HG02885 (cell line): ENCODE data around the gene OXCT2.
"Not testable (repeated sequence)": the region's sequence is repeated elsewhere in the genome, so short reads cannot be mapped to it uniquely, and the experiment has no call there.

ENCODE experiments used
- ATAC-seq: cut with Tn5 transposase; IDR thresholded peaks from one replicate; pipeline ENCODE4 v1.9.1; 2021; ENCODE audit warnings: mild to moderate bottlenecking; ENCODE audit not compliant: unreplicated experiment, poor library complexity

The OXCT2 gene

DNA sequence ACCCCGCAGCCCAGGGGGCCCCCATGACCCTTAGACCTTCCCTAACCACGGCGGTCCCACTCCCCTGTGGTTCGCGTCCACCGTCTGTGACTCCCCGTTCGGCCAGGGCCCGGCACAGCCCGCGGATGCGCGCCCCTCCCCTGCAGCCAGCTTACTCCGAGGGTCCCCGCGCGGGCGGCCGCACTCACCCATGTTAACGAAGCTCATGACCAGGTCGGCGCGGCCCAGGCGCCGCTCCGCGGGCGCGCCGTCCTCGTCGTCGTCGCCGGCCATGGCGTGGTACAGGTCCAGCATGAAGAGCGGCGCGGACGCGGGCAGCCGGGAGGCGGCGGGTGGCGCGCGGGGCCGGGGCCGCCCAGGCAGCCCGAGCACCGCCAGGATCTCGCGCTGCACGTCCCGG, 16.8 kb upstream of the OXCT2 start:
- ATAC-seq: not testable (repeated sequence)

DNA sequence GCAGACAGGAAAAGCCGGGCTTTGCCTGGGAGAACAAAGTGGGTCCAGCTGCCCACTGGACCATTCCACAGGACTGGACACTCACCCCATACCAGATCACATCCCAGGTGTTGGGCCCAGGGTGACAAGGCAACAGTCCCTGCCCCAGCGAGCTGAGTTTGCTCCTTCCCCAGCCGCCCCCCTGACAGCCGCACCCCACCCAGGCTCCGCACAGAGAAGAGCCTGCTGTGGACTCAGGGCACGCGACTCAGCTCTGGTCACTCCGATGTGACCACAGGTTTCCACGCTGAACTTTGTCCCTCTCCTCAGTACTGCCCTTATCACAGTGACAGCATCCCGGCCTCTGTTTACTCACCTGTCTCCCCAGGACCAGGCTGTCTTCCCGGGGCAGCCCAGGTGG, 16.3 kb upstream of the OXCT2 start:
- no peak for ATAC-seq

DNA sequence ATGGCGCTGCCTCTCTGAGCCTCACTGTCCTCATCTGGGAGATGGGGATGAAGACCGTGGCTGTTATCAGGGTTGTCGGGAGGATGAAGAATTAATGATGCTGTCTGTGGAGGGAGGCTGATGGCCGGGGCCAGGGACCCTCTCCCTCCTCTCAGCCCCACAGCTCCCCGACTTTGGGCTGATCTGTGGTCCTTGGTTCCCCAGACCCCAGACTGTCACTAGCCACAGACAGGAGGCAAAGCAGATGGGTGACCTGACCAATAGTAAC, 15.9 kb upstream of the OXCT2 start:
- ATAC-seq: not testable (repeated sequence)

DNA sequence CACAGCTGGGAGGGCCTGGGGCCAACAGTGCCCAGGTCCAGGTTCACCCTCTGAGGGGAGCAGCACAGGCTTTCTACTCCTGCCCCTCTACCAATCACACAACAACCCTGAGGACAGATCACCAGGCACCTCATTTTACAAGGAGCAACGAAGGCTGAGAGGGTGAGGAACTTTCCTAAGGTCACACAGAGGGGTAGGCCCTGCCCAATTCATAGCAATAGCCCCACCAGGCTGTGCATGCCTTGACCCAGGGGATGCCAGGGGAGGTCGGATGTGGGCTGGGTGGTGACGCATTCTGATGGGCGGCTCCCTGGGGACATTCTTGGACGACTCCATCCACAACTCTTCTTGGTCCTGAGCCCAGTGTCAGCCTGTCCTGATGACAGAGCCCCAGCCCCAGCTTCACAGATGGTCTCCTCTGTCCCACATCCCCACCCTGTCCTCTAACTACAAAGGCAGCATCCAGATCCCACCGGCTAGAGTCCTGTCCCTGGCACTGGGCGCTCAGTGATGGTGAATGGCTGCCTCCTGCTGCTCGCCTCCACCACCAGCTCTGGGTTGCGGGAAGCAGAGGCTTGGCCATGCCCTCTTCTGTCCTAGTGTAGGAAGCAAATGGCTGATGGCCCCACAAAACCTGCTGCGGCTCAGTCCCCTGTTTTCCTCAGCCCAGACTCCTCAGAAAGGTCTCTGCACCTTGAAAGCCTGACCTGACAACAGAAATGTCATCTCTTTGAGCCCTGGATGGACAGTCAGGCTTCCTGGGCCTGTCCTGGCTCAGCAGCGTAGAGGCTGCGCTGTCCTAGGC, 15.4 kb upstream of the OXCT2 start:
- ATAC-seq: not testable (repeated sequence)

DNA sequence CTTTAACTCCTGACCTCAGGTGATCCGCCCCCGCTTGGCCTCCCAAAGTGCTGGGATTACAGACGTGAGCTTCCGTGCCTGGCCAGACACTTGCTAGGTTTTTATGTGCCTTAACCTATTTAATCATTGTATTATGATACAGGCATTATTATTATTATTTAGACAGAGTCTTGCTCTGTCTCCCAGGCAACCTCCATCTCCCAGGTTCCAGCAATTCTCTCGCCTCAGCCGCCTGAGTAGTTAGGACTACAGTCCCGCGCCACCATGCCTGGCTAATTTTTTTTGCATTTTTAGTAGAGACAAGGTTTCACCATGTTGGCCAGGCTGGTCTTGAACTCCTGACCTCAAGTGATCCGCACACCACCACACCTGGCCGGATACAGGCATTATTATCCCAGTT, 11.5 kb upstream of the OXCT2 start:
- not testable (repeated sequence) for ATAC-seq

DNA sequence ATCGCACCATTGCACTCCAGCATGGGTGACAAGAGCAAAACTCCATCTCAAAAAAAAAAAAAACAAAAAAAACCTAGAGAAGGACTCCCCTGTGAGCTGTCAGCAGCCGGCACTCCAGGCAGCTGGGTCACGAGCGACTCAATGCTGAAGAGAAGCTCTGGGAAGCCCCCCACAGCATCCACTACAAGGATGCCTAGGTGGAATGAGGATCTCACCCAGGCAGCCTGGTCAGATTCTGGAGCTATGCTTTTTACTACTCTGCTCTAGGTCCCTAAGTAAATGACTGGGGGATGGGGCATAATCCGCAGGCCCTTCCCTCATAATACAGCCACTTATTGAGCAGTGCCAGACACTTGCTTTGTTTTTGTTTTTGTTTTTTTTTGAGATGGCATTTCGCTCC, 11.0 kb upstream of the OXCT2 start:
- no peak for ATAC-seq

DNA sequence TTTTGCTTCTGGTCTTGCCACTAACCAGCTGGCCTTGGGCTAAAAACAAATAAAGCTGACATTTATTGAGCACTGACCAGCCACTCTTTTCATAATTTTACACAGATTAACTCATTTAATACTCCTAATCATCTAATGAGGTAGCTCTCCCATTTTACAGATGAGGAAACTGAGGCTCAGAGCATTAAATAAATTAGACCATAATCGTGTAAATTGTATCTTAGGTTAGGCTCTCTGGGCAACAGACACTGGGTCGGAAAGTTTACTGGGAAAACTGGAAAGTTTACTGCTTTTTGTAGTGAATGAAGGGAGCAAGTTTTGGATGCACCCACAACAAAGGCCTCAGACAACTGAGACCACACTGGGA, 10.2 kb upstream of the OXCT2 start:
- no peak for ATAC-seq

DNA sequence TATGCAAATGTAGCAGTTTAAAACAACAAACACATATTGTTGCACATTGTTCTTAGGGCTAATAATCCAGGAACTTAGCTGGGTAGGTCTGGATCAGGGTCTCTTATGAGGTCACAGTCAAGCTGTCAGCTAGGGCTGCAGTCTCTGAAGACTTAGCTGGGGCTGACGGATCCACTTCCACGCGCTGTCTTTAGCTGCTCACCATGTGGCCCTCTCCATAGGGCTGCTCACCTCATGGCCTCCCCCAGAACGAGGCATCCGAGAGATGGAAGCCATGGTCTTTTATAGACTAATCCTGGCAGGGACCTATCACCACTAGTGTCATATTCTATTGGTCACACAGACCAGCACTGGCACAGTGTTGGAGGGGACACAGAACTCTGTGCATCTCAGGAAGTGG, 8.7 kb upstream of the OXCT2 start:
- ATAC-seq: no peak

DNA sequence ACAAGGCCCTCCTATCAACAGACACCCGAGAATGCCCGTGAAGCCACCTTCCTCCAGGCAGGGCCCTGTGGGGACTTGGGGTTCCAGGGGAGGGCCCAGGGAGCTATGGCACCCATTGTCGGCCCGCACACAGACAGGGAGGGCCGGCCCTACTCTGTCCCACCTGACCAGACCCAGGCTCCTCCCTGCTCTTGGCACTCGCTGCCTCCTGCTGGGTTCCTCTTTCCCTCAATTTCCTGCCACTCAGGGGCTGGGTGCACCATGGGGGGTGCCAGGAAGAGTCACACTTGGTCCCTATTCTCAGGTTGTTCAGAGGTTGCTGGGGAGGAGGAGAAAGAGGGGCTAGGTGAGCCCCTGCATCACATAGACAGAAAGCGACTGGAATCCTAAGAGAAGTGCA, 8.0 kb upstream of the OXCT2 start:
- no peak for ATAC-seq

DNA sequence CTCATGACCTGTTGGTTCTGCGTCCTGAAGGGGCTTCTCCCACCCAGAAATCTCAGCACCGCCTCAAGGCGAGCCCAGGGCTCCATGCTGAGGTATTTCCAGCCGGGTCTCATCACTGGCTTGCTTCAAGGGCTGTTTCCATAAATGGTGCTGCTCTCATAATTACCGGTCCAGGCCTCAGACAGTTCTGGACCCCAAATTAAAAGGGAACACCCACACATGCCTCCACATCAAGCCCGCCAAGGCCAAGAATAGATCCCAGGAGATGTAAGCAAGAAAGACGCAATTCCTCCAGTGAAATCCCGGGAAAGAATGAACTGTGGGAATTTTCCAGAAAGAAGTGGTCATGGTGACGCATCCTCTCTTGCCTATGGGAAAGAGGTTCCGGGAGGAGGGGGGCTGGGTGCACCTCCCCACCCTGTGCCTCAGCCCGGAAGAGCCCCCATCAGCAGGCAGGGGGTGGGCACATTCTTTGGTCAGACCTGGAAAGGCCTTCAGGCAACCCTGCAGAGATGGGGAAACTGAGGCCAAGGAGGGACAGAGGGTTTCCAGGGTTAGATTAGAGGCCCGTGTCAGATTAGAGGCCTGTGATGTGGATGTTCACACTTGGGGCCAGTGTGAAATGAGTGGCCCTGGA, 7.4 kb upstream of the OXCT2 start:
- ATAC-seq: not testable (repeated sequence)

DNA sequence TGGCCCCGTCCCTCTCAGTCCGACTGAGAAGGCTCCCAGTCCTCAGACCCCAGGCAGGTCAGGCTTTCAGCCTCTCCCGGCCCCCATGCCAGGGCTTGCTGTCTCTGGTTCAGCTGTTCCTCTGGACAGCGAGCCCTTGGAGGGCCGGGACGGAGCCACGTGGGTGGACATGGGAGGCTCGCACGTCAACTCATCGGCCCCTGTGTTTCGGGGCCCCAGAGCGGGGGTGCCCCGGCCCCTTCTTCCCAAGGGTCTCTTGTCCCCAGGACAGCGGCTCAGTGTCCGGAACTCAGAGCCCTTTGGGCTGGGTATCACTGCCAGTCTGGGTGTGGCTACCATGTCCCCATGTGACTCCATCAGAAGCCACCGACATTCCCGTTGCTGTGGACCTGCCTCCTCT, 6.7 kb upstream of the OXCT2 start:
- not testable (repeated sequence) for ATAC-seq

DNA sequence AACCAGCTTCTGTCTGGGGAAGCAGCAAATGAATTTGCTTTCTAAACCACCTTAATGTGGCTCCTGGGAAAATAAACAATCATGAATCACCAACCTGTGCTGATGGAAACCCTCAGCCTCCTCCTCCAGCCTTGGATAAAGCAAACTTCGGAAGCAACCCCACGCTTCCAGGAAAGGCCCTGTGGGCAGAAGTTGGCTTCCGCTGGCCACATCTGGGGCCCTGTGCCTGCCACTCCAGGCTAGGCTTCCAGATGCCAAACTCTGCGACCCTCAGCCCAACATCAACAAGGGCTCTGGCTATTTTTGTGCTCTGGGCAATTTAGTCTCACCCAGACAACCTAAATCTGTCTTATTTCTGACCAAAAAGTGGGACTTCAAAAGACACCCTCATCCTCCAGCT, 6.2 kb upstream of the OXCT2 start:
- ATAC-seq: no peak

DNA sequence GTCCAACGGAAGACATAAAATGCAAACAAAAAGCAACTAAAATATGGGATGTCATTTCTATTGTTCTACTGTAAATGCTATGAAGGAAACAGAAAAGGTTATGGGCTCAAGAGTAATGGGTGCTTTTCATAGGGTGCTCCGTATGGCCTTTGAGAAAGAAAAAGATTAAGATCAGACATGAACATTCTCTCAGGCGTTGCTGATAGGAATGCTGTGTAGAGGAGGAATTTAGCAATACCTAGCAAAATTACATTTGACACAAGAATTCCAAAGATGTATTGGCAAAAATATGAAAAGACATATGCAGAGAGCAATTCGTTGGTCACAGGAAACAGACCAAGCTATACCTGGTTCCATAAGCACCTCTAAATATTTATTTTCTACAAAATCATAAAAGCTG, 5.7 kb upstream of the OXCT2 start:
- ATAC-seq: no peak

DNA sequence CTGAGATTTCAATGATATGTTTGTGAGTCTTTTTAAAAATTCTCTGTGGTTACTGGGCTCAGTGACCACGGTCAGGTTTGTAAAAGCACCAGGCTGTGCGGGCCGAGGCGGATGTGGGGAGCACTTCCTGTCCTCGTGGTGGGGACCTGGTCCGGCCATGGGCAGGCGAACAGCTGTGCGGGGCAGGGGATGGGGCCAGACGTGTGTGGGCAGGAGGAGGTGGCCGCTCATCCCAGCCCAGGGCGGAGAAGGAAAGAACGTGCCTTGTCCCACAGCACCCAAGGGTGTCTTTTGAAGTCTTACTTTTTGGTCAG, 5.2 kb upstream of the OXCT2 start:
- peak; percentile 65 for ATAC-seq

DNA sequence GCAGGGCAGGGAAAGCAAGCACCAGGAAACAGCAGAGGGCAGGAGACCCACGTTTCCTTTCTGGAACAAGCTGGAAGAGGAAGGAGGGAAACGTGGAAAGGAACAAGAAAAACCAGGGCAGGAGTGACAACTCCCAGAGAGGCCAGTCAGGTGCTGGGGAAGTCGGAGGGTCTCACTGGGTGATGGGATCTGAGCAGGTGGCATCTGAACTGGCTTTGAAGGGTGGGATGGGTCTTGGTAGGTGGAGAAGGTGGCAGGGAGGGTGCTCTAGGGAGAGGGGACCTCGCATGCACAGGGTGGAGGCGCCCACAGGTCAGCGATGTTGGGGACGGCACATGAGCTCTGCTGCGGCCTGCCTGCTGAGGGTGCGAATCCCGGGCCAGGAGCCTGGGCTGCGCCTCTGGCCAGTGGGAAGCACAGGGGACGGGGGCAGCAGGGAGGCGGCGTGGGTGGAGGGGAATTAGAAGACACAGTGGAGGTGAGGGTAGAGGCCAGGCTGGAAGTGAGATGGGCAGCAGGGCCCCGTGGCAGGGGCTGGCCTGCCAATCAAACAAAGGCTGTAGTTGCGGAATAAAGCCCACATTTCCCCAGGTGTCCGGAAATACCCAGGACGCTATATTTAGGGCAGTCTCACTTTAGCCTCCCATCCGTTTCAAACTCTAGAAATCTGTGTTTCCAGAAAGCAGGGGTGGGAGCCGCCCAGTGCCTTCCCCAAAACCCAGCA, 4.7 kb upstream of the OXCT2 start:
- ATAC-seq: peak; percentile 21

DNA sequence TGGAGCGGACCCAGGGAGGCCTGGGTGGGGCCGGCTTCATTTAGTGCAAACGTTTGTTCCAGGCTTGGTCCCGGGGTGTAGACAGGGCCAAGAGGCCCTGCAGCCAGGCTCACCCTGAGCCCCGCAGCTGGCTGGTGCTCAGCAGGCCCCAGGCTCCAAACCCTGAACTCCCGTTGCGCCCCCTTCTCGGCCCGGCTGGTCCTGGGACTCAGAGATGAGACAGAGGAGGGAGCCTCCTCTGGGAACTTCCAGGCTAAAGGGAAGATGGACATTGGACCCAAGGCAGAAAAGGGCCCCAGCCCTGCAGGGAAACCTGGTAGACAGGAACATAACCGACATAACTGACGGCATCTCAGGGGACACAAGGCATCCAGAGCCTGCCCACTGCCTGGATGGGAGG, 4.0 kb upstream of the OXCT2 start:
- not testable (repeated sequence) for ATAC-seq

DNA sequence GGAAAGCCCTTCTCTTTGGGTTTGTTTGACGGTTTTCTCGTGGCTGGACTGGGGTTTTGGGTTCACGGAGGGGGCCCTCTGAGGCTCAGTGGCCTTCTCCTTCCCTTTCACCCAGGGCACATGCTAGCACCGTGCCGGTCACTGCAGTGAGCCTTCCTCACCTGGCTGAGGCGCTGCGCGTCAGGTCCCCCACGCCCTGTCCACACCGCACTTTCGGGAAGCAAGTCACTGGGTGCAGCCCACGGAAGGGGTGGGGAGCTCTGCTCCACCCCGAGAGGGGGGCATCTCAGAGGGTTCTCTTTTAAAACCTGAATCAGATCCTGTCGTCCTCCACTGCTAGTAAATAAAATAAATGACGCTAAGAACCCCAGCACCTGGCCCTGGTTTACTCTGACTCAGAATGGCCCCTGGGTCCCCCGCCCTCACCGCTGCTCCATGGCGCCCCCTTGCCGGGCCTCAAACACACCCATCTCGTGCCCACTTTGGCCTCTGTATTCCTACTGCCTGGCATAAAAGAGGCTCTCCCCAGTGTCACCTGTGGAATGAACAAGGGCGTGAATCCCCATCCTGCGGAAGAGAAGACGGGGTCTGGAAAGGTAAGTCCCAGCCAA, 2.3 kb upstream of the OXCT2 start:
- ATAC-seq: not testable (repeated sequence)

DNA sequence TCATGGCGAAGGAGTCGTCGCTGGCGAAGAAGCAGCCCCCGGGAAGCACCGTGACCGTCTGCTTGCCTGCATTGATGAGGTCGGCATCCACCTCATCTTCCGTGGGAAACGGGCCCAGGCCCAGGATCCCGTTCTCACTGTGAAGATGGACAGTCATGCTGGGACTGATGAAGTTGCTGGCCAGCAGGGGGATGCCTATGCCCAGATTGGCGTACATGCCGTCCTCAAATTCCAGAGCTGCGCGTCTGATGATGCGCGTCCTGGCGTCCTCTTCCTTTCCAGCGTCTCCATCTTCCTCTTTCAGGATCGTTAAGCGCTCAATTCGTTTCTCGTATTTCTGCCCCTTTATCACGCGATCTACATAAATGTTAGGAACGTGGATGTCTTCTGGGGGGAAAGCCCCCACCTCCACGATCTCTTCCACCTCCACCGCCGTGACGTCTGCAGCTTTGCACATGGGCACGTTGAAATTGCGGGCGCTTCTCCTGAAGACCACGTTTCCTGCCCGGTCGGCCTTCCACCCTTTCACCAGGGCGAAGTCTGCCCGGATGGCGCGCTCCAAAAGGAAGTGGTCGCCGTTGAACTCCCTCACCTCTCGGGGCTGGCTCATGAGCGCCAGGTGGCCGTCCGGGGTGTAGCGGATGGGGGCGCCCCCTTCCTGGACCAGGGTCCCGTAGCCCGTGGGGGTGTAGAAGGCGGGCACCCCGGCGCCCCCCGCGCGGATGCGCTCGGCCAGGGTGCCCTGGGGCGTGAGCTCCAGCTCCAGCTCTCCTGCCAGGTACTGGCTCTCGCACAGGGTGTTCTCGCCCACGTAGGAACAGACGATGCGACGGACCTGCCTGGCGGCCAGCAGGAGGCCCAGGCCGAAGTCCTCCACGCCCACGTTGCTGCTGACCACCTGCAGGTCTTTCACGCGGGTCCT, 787 bp downstream of the OXCT2 start:
- not testable (repeated sequence) for ATAC-seq

DNA sequence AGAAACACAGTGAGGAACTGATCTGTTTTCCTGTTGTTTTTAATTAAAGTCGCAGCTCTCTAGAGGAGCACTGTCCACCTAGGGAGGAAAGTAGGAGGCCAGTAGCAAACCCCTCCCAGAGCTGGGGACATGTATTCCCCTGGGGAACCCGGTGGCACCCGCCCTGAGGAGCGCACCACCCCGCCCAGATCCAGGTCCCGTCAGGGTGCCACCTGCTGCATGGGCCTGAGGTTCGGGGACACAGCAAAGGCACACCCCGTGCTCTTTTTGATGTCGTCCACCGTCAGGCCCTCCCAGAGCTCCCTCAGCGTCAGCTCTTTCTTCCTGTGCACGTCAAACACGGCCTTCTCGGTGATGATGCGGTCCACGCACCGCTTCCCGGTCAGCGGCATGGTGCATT, 1.6 kb downstream of the OXCT2 start:
- not testable (repeated sequence) for ATAC-seq

DNA sequence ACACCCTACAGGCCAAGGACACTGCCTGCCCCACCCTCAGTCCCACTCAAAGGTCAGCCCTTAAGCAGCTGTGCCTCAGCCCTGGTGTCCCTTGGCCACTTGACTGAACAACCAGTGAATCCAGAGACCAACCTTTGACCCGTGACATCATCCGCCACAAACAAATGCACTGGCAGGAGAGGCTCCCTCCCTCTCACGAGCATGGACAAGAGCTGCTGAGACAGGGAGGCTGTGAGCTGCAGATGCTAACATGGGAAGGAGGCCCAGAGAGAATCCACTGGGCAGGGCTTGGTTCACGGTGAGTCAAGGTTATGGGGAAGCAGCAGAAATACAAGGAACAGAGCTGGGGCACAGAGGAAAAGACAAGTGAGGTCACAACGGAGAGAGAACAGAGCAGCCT, 4.7 kb downstream of the OXCT2 start:
- ATAC-seq: not testable (repeated sequence)
